Measurements from ENCODE around the gene ADGRG6. TPM values are rescaled to one million over a fixed set of nuclear protein-coding genes. Genes with fewer than 3 reads are reported as not detected.

The ADGRG6 gene
- total RNA-seq, 1 experiment from 2014 or later = 5.3 TPM

GRCh38 chr6:142361779-142362750, 60.3 kb downstream of the ADGRG6 start:
- Mint-ChIP-seq H3K27ac (no peak overlapping the region), H3K36me3 (no peaks in the 10 kb centered on the region), H3K9me3 (no peaks in the 10 kb centered on the region), H3K4me1 (no peaks in the 10 kb centered on the region; the same call in 1 of the 2 replicates), H3K4me3 (no peak overlapping the region), H3K27me3 (ENCODE audit: low read depth) (no peaks in the 10 kb centered on the region)
- ATAC-seq (no peak), DNase-seq (ENCODE audit: low spot score) (no peak)
- ChIA-PET POLR2A (no interaction called here), CTCF (interaction anchor here (0.6 kb wide), 1 partner anchor 282 kb away, joined by 3 read pairs; no protein-coding TSS in a partner anchor)
- TF ChIP-seq SMAD4 (CRISPR knock-in tag; IDR thresholded peaks at IDR 0.05) (no peak), USF2 (CRISPR knock-in tag; IDR thresholded peaks at IDR 0.05) (no peak), ATF6 (CRISPR knock-in tag; IDR thresholded peaks at IDR 0.05) (no peak), ZNF512 (CRISPR knock-in tag; IDR thresholded peaks at IDR 0.05; ENCODE audit: borderline replicate concordance) (no peak), CREB1 (CRISPR knock-in tag; IDR thresholded peaks at IDR 0.05) (no peak), ZNF396 (CRISPR knock-in tag; IDR thresholded peaks at IDR 0.05; ENCODE audit: borderline replicate concordance) (no peak), FOXK1 (CRISPR knock-in tag; IDR thresholded peaks at IDR 0.05) (no peak), SMAD3 (CRISPR knock-in tag; IDR thresholded peaks at IDR 0.05; ENCODE audit: borderline replicate concordance) (no peak), STAT6 (CRISPR knock-in tag; conservative IDR thresholded peaks at IDR 0.05; ENCODE audit: low read depth) (no peak), ZNF219 (CRISPR knock-in tag; IDR thresholded peaks at IDR 0.05; ENCODE audit: borderline replicate concordance) (no peak), KAT7 (CRISPR knock-in tag; IDR thresholded peaks at IDR 0.05; ENCODE audit: borderline replicate concordance) (no peak), RORB (CRISPR knock-in tag; IDR thresholded peaks at IDR 0.05) (no peak), HMGA2 (CRISPR knock-in tag; IDR thresholded peaks at IDR 0.05) (no peak), NR1H2 (CRISPR knock-in tag; IDR thresholded peaks at IDR 0.05) (no peak), ZBTB21 (CRISPR knock-in tag; IDR thresholded peaks at IDR 0.05; ENCODE audit: borderline replicate concordance) (no peak)
- TF ChIP-seq, protein P1, sequence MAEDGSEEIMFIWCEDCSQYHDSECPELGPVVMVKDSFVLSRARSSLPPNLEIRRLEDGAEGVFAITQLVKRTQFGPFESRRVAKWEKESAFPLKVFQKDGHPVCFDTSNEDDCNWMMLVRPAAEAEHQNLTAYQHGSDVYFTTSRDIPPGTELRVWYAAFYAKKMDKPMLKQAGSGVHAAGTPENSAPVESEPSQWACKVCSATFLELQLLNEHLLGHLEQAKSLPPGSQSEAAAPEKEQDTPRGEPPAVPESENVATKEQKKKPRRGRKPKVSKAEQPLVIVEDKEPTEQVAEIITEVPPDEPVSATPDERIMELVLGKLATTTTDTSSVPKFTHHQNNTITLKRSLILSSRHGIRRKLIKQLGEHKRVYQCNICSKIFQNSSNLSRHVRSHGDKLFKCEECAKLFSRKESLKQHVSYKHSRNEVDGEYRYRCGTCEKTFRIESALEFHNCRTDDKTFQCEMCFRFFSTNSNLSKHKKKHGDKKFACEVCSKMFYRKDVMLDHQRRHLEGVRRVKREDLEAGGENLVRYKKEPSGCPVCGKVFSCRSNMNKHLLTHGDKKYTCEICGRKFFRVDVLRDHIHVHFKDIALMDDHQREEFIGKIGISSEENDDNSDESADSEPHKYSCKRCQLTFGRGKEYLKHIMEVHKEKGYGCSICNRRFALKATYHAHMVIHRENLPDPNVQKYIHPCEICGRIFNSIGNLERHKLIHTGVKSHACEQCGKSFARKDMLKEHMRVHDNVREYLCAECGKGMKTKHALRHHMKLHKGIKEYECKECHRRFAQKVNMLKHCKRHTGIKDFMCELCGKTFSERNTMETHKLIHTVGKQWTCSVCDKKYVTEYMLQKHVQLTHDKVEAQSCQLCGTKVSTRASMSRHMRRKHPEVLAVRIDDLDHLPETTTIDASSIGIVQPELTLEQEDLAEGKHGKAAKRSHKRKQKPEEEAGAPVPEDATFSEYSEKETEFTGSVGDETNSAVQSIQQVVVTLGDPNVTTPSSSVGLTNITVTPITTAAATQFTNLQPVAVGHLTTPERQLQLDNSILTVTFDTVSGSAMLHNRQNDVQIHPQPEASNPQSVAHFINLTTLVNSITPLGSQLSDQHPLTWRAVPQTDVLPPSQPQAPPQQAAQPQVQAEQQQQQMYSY (CRISPR knock-in tag; IDR thresholded peaks at IDR 0.05) = no peak
- TF ChIP-seq, protein P2, sequence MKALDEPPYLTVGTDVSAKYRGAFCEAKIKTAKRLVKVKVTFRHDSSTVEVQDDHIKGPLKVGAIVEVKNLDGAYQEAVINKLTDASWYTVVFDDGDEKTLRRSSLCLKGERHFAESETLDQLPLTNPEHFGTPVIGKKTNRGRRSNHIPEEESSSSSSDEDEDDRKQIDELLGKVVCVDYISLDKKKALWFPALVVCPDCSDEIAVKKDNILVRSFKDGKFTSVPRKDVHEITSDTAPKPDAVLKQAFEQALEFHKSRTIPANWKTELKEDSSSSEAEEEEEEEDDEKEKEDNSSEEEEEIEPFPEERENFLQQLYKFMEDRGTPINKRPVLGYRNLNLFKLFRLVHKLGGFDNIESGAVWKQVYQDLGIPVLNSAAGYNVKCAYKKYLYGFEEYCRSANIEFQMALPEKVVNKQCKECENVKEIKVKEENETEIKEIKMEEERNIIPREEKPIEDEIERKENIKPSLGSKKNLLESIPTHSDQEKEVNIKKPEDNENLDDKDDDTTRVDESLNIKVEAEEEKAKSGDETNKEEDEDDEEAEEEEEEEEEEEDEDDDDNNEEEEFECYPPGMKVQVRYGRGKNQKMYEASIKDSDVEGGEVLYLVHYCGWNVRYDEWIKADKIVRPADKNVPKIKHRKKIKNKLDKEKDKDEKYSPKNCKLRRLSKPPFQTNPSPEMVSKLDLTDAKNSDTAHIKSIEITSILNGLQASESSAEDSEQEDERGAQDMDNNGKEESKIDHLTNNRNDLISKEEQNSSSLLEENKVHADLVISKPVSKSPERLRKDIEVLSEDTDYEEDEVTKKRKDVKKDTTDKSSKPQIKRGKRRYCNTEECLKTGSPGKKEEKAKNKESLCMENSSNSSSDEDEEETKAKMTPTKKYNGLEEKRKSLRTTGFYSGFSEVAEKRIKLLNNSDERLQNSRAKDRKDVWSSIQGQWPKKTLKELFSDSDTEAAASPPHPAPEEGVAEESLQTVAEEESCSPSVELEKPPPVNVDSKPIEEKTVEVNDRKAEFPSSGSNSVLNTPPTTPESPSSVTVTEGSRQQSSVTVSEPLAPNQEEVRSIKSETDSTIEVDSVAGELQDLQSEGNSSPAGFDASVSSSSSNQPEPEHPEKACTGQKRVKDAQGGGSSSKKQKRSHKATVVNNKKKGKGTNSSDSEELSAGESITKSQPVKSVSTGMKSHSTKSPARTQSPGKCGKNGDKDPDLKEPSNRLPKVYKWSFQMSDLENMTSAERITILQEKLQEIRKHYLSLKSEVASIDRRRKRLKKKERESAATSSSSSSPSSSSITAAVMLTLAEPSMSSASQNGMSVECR (CRISPR knock-in tag; IDR thresholded peaks at IDR 0.05; ENCODE audit: borderline replicate concordance) = no peak
